GM20000 (cell line): ENCODE results near the gene SLC9A1.

Source experiments
- DNase-seq: peaks from one replicate; pipeline ENCODE4 v3.0.0; 2012; ENCODE audit warnings: low spot score
- TF ChIP-seq, protein P1 (sequence below): IDR thresholded peaks from 2 replicates; pipeline ENCODE4 v1.5.1; 2012; ENCODE audit warnings: mild to moderate bottlenecking, control low read depth; ENCODE audit errors: extremely low read depth, missing control alignments

Gene SLC9A1

GRCh38 chr1:27157194-27157593, 2.3 kb upstream of the SLC9A1 start:
- DNase-seq: no peak
- TF ChIP-seq, protein P1, sequence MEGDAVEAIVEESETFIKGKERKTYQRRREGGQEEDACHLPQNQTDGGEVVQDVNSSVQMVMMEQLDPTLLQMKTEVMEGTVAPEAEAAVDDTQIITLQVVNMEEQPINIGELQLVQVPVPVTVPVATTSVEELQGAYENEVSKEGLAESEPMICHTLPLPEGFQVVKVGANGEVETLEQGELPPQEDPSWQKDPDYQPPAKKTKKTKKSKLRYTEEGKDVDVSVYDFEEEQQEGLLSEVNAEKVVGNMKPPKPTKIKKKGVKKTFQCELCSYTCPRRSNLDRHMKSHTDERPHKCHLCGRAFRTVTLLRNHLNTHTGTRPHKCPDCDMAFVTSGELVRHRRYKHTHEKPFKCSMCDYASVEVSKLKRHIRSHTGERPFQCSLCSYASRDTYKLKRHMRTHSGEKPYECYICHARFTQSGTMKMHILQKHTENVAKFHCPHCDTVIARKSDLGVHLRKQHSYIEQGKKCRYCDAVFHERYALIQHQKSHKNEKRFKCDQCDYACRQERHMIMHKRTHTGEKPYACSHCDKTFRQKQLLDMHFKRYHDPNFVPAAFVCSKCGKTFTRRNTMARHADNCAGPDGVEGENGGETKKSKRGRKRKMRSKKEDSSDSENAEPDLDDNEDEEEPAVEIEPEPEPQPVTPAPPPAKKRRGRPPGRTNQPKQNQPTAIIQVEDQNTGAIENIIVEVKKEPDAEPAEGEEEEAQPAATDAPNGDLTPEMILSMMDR: no peak

GRCh38 chr1:27154469-27154990, 395 bp downstream of the SLC9A1 start:
- TF ChIP-seq, protein P1: no peak
- DNase-seq: no peak

DNA sequence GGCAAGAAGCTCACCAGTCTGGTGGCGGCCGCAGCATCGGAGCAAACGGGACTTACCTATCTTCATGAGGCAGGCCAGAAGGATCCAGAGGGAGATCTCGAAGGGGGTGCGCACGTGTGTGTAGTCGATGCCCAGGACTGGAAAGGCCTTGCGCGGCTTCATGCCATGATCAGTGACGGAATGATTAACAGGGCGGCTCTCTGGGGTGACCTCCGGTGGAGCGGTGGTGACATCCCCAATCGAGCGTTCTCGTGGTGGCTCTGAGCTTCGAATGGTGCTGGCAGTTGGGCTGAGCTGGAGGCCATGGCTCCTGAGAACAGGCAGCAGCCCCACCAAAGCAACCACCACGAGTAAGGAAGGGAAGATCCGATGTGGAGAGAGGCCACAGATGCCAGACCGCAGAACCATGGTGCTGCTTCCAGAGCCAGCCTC, 982 bp downstream of the SLC9A1 start:
- TF ChIP-seq, protein P1: no peak
- DNase-seq: no peak

DNA sequence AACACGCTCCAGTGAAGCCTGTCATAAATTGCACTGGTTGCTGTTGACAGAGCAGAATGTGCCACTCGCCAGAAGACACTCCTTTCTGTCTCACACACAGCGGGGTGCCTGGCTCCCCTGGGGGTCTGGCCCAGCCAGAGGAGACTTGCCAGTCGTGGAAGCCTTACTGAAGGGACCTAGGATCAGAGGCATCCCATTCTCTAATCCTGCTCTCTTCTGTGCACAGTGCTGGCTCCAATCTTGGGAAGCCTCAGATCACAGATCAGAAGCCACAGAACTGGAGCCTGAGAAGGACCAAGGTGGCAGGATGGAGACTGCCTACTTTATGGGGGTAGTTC, 1.4 kb downstream of the SLC9A1 start:
- no peak for DNase-seq

DNA sequence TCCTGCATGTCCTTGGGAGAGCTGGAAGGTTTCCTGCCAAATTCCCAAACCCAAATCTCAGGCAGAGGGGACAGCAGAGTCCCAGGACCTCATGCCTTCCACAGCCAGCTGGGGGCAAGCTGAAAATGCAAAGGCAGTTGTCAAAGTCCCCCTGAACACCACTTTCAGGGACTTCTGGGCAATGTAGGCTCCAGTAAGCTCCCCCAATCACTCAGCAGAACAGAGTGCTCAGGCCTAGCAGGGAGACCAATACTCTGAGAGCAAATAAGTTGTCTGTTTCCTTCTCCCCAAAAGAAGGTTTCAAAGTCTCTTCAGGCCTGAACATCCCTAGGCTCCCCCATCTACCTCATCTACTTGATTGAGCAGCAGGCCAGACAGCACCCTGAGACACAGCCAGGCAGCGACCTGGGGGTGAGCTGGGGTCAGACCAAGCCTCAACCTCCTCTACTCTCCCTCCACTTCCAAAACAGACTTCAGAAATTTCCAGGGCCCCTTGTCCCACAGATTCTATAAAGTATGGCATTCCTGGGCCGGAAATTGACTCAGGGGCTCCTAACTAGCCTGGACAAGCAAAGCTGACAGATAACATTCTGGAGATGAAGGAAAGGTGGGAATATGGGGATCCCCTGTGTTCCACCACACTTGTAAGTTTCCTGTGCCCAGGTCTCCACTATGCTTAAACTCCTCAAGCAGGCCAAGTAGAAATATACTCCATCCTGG, 1.9 kb downstream of the SLC9A1 start:
- TF ChIP-seq, protein P1: no peak

More for the DNA sequence above, 1.4 kb downstream of the SLC9A1 start:
- TF ChIP-seq, protein P1: no peak

GRCh38 chr1:27152004-27152828, 2.7 kb downstream of the SLC9A1 start:
- TF ChIP-seq, protein P1: no peak
- no peak for DNase-seq

More for the DNA sequence above, 1.9 kb downstream of the SLC9A1 start:
- DNase-seq: no peak

GRCh38 chr1:27150641-27151040, 4.3 kb downstream of the SLC9A1 start:
- no peak for DNase-seq
- TF ChIP-seq, protein P1: no peak
